ENCODE measurements around the gene TOR3A. TPM values are rescaled to one million over a fixed set of nuclear protein-coding genes. Genes with fewer than 3 reads are reported as not detected.

TOR3A gene
- polyA plus RNA-seq, 3 donors, result 50.0 to 67.8 (median 60.9) TPM

DNA sequence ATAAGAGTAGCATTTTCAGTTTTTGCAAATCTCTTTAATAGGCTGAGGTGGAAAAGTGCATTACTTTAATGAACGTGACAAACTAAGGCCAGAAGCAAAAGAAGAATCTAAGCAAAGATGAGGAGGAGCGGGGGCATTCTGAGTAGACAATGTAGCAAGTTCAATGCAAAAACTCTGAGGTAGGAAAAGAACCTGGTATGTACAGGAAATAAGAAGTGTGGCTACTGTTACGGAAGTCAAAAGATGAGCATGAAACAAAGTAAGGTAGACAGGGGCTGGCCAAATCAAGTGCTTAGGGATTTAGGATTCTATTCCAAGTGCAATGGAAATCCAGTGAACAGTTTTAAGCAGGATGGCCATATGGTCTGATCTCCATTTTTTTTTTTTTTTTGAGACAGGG lies 63.7 kb downstream of the TOR3A start:
- peaks cover 20% of the 10 kb centered on the region for H3K4me1 Mint-ChIP-seq
- Histone ChIP-seq H3K4me3 (replicated peaks in 1 of 3; ENCODE audit: low read depth in 2 of 3, low read length in 3 of 3) (no peak overlapping the region), H2AFZ (ENCODE audit: insufficient read depth, low read depth, low read length, poor library complexity, severe bottlenecking) (no peak overlapping the region), H3K9me3 (replicated peaks in 1 of 2; ENCODE audit: control insufficient read depth in 1 of 2, insufficient read depth in 1 of 2, low read length in 2 of 2) (peaks cover 0 to 3% of the 10 kb centered on the region in 2 donors), H3K36me3 (replicated peaks in 1 of 2; ENCODE audit: control insufficient read depth in 1 of 2, insufficient read depth in 2 of 2, low read length in 2 of 2) (peaks cover 0 to 6% of the 10 kb centered on the region in 2 donors), H3K4me2 (replicated peaks; ENCODE audit: extremely low read depth, low read length, poor library complexity, severe bottlenecking) (no peak overlapping the region), H3K4me1 (ENCODE audit: control insufficient read depth in 1 of 2, insufficient read depth in 2 of 2, low read length in 2 of 2) (peaks cover 23 to 25% of the 10 kb centered on the region in 2 donors), H3K27me3 (ENCODE audit: control insufficient read depth in 2 of 2, insufficient read depth in 2 of 2, low read length in 2 of 2) (no peaks in the 10 kb centered on the region), H4K20me1 (ENCODE audit: insufficient read depth, low read length) (no peaks in the 10 kb centered on the region), H3K79me2 (ENCODE audit: insufficient read depth, low read length) (no peaks in the 10 kb centered on the region), H3K27ac (ENCODE audit: low read depth in 1 of 2, low read length in 2 of 2) (no peak overlapping the region), H3K9ac (ENCODE audit: insufficient read depth, low read length, poor library complexity, severe bottlenecking) (no peak overlapping the region)
- intact Hi-C loops (cut with micrococcal nuclease), result no loop called here
- H3K27me3 Mint-ChIP-seq (ENCODE audit: low read depth in 3 of 3), result no peaks in the 10 kb centered on the region
- 97% methylated on average over 3 of the region's 3 CpGs for WGBS (ENCODE audit: insufficient coverage)
- peaks cover 5 to 16% of the 10 kb centered on the region in 2 donors for H3K36me3 Mint-ChIP-seq
- peaks cover 0 to 6% (median 2%) of the 10 kb centered on the region in 7 donors for H3K9me3 Mint-ChIP-seq
- no peak overlapping the region for H3K4me3 Mint-ChIP-seq
- TF ChIP-seq, protein P1, sequence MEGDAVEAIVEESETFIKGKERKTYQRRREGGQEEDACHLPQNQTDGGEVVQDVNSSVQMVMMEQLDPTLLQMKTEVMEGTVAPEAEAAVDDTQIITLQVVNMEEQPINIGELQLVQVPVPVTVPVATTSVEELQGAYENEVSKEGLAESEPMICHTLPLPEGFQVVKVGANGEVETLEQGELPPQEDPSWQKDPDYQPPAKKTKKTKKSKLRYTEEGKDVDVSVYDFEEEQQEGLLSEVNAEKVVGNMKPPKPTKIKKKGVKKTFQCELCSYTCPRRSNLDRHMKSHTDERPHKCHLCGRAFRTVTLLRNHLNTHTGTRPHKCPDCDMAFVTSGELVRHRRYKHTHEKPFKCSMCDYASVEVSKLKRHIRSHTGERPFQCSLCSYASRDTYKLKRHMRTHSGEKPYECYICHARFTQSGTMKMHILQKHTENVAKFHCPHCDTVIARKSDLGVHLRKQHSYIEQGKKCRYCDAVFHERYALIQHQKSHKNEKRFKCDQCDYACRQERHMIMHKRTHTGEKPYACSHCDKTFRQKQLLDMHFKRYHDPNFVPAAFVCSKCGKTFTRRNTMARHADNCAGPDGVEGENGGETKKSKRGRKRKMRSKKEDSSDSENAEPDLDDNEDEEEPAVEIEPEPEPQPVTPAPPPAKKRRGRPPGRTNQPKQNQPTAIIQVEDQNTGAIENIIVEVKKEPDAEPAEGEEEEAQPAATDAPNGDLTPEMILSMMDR (IDR thresholded peaks at IDR 0.05), result no peak
- DNase-seq, result no peak
- no peak overlapping the region for H3K27ac Mint-ChIP-seq

Small RNA genes lying within 50 kb of the gene (small RNA-seq; reads per million reads assigned to genes)
- gene AL512326.3 (ENCODE audit: insufficient read length, low read depth), result not detected

Other genes with a start within 250 kb of the TOR3A start
- not detected for gene ANGPTL1, start 211.0 kb upstream of the TOR3A start, polyA plus RNA-seq
- gene FAM20B, start 56.2 kb upstream of the TOR3A start, polyA plus RNA-seq, result 1 to 10 TPM; 4.0 to 6.7 (median 4.4) TPM
- 1 to 10 TPM in 2 of 3 donors, under 1 TPM in 1; 0.20 to 2.1 (median 1.4) TPM for gene ABL2, start 147.6 kb downstream of the TOR3A start, polyA plus RNA-seq
- 100 to 1,000 TPM in 2 of 3 donors, 10 to 100 TPM in 1; 15.8 to 158 (median 105) TPM for gene SOAT1, start 211.7 kb downstream of the TOR3A start, polyA plus RNA-seq

Data from CD14-positive monocyte (primary cell).